Astrocyte (in vitro differentiated cells and primary cell): Measurements from ENCODE around the gene FAT1. TPM values are rescaled to one million over a fixed set of nuclear protein-coding genes. Genes with fewer than 3 reads are reported as not detected.

Experiments used
- DNase-seq: peaks from one replicate; pipeline ENCODE4 v3.0.0-alpha.2; 2010; ENCODE audit warnings: low read depth
- FAIRE-seq: peaks from 2 replicates; lab custom pipeline; 2011; peaks lifted over from hg19 to GRCh38; lab: Jason Lieb, UNC
- H2AFZ ChIP-seq: 2 replicates; pipeline ENCODE4 v1.6.0; 2012; ENCODE audit warnings: low read depth, low read length, inconsistent platforms
- H3K27ac ChIP-seq: 2 replicates; pipeline ENCODE4 v1.5.1; 2011; ENCODE audit warnings: low read depth, low read length, inconsistent platforms
- H3K27me3 ChIP-seq: 2 replicates; pipeline ENCODE4 v1.6.0; 2011; ENCODE audit warnings: low read length, inconsistent platforms; ENCODE audit not compliant: insufficient read depth
- H3K36me3 ChIP-seq: 2 replicates; pipeline ENCODE4 v1.5.1; 2011; ENCODE audit warnings: low read length, inconsistent platforms; ENCODE audit not compliant: insufficient read depth
- H3K4me1 ChIP-seq: 2 replicates; pipeline ENCODE4 v1.5.1; 2011; ENCODE audit warnings: low read length, inconsistent platforms; ENCODE audit not compliant: insufficient read depth
- H3K4me2 ChIP-seq: 2 replicates; pipeline ENCODE4 v1.6.0; 2012; ENCODE audit warnings: low read length, inconsistent platforms
- H3K4me3 ChIP-seq: 2 replicates; pipeline ENCODE4 v1.5.1; 2011; ENCODE audit warnings: low read depth, mild to moderate bottlenecking, low read length, inconsistent platforms; ENCODE audit not compliant: insufficient read depth
- H3K79me2 ChIP-seq: 2 replicates; pipeline ENCODE4 v1.6.0; 2012; ENCODE audit warnings: mild to moderate bottlenecking, low read length, inconsistent platforms; ENCODE audit not compliant: insufficient read depth
- H3K9ac ChIP-seq: 2 replicates; pipeline ENCODE4 v1.6.0; 2012; ENCODE audit warnings: mild to moderate bottlenecking, low read length, inconsistent platforms
- H3K9me3 ChIP-seq: 2 replicates; pipeline ENCODE4 v1.5.1; 2012; ENCODE audit warnings: low read depth, mild to moderate bottlenecking, low read length, inconsistent platforms; ENCODE audit not compliant: insufficient read depth
- H4K20me1 ChIP-seq: 2 replicates; pipeline ENCODE4 v1.6.0; 2012; ENCODE audit warnings: low read length, inconsistent platforms; ENCODE audit not compliant: insufficient read depth
- H3K27ac Mint-ChIP-seq: one replicate; pipeline ENCODE4 v1.8.0; 2021; ENCODE audit warnings: mild to moderate bottlenecking, mixed read lengths; ENCODE audit not compliant: unreplicated experiment
- H3K27me3 Mint-ChIP-seq: one replicate; pipeline ENCODE4 v1.8.0; 2021; ENCODE audit warnings: low read depth, mixed read lengths; ENCODE audit not compliant: unreplicated experiment
- H3K36me3 Mint-ChIP-seq: one replicate; pipeline ENCODE4 v1.8.0; 2021; ENCODE audit warnings: low read depth, mixed read lengths; ENCODE audit not compliant: unreplicated experiment
- H3K4me1 Mint-ChIP-seq: one replicate; pipeline ENCODE4 v1.8.0; 2021; ENCODE audit warnings: low read depth, mixed read lengths; ENCODE audit not compliant: unreplicated experiment
- H3K4me3 Mint-ChIP-seq: one replicate; pipeline ENCODE4 v1.8.0; 2021; ENCODE audit warnings: mild to moderate bottlenecking, moderate library complexity, mixed read lengths; ENCODE audit not compliant: unreplicated experiment
- H3K9me3 Mint-ChIP-seq: one replicate; pipeline ENCODE4 v1.8.0; 2021; ENCODE audit warnings: mild to moderate bottlenecking, mixed read lengths; ENCODE audit not compliant: unreplicated experiment
- CTCF ChIP-seq: IDR thresholded peaks from 2 replicates; pipeline ENCODE4 v1.5.1; 2011; ENCODE audit warnings: low read depth, mild to moderate bottlenecking, inconsistent platforms, low read length, moderate library complexity; ENCODE audit not compliant: insufficient read depth
- EZH2 ChIP-seq: IDR thresholded peaks from 2 replicates; pipeline ENCODE4 v1.6.1; 2012; ENCODE audit warnings: mild to moderate bottlenecking, low read length, inconsistent platforms; ENCODE audit not compliant: insufficient read depth
- total RNA-seq: library from RNA; stranded (reverse); gene quantifications from 2 replicates; pipeline ENCODE4 v1.2.1, GENCODE V29; 2021

The FAT1 gene
- total RNA-seq, 1 donor from 2014 or later: 590 TPM

- no peaks in the 10 kb centered on the region for H3K79me2 ChIP-seq
- H2AFZ ChIP-seq: no peak overlapping the region
- no peak overlapping the region for H3K27ac Mint-ChIP-seq
- H3K4me1 Mint-ChIP-seq: peaks cover 10% of the 10 kb centered on the region
- no peak overlapping the region for H3K9ac ChIP-seq
- H3K4me3 Mint-ChIP-seq: no peak overlapping the region
- no peaks in the 10 kb centered on the region for H3K9me3 ChIP-seq
- H3K4me2 ChIP-seq: no peak overlapping the region
- no peak for FAIRE-seq
- no peaks in the 10 kb centered on the region for H3K36me3 ChIP-seq
- H3K36me3 Mint-ChIP-seq: no peaks in the 10 kb centered on the region
- H4K20me1 ChIP-seq: no peaks in the 10 kb centered on the region
- no peaks in the 10 kb centered on the region for H3K27me3 Mint-ChIP-seq
- peak; percentile 46 for DNase-seq
- H3K9me3 Mint-ChIP-seq: no peaks in the 10 kb centered on the region
- H3K4me3 ChIP-seq: no peak overlapping the region
- no peaks in the 10 kb centered on the region for H3K4me1 ChIP-seq
- no peak overlapping the region for H3K27ac ChIP-seq
- TF ChIP-seq EZH2 (no peak), CTCF (no peak)
- H3K27me3 ChIP-seq: no peaks in the 10 kb centered on the region
Observed at GRCh38 chr4:186740822-186741221, 17.2 kb upstream of the FAT1 start.

DNA sequence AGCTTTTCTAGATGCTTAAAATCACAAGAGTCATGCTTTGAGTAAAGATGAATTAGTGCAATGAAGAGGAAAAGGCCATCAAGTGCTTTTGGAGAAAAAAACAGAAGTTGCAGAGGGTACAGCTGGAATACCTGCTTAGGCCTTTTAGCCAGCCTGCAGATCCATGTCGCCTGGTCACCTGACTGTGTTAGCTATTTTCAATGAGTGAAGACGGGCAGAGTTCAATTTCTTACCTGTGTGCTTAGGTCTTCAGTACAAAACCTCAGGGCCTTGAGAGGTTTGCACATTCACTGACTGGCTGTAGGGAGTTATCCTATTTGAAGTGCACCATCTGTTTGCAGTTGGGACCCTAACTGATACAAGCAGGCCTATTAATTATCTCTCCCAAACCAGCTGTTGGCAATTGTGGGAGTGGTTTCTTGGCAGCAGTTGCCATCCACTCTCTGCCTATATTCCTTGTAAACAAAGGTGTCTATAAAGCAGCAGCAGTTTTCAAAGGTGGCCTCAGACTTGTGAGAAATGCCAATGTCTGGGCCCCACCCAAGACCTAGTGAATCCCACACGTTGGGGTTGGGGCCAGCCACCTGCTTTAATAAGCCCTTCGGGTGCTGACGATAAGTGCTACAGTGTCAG lies 16.3 kb upstream of the FAT1 start:
- no peaks in the 10 kb centered on the region for H3K27me3 Mint-ChIP-seq

More for the DNA sequence above, 16.3 kb upstream of the FAT1 start:
- no peaks in the 10 kb centered on the region for H4K20me1 ChIP-seq
- Mint-ChIP-seq H3K9me3 (no peaks in the 10 kb centered on the region), H3K36me3 (no peaks in the 10 kb centered on the region), H3K27ac (no peak overlapping the region), H3K4me3 (no peak overlapping the region), H3K4me1 (peaks cover 14% of the 10 kb centered on the region)
- no peak overlapping the region for H2AFZ ChIP-seq
- no peaks in the 10 kb centered on the region for H3K79me2 ChIP-seq
- no peaks in the 10 kb centered on the region for H3K36me3 ChIP-seq
- DNase-seq: no peak
- no peak for FAIRE-seq
- no peaks in the 10 kb centered on the region for H3K9me3 ChIP-seq
- no peak overlapping the region for H3K4me2 ChIP-seq
- TF ChIP-seq EZH2: no peak
- TF ChIP-seq CTCF: no peak
- H3K9ac ChIP-seq: no peak overlapping the region
- H3K4me3 ChIP-seq: no peak overlapping the region
- no peak overlapping the region for H3K27ac ChIP-seq
- H3K27me3 ChIP-seq: no peaks in the 10 kb centered on the region
- no peaks in the 10 kb centered on the region for H3K4me1 ChIP-seq
